EL (cell line): ENCODE data around the gene SP1.
A peak's percentile ranks its signal among the peaks of the same experiment; 100 is the strongest.
"Not testable (repeated sequence)": the region's sequence is repeated elsewhere in the genome, so short reads cannot be mapped to it uniquely, and the experiment has no call there.

Source experiments
- DNase-seq: peaks from one replicate; pipeline ENCODE4 v3.0.0-alpha.2; 2016

Gene SP1

DNA sequence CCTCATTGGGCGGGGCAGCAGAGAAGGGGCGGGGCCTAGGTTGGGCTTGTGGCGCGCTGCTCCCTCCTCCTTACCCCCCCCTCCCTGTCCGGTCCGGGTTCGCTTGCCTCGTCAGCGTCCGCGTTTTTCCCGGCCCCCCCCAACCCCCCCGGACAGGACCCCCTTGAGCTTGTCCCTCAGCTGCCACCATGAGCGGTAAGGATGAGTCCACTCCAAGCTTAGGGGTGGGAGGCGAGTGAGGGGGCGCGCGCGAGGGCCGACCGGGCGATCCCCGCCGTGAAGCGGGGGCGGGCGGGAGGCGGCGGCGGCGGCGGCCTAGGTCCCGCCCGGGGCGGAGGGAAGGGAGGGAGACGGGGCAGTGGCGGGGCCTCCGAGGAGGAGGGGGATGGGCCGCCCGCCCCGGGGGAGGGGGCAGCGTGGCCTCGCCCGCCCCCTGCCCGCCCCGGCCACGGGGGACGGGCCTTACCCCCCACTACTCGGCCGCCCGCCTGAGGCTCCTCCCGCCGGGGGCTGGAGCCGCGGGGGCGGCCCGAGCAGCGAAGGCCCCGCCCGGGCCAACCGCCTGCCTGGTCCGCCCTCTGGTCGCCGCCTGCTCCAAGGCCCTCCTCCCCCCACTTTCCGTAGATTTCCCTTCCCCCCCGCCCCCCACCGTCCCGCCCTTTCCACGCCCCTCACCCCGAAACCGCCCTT, at the start of gene SP1:
Gene SP1, plus strand, starts transcription at position 73 of the 690 bp plus-strand sequence. Its CDS starts 116 bp downstream, at position 189.
- peak; percentile 94 for DNase-seq

DNA sequence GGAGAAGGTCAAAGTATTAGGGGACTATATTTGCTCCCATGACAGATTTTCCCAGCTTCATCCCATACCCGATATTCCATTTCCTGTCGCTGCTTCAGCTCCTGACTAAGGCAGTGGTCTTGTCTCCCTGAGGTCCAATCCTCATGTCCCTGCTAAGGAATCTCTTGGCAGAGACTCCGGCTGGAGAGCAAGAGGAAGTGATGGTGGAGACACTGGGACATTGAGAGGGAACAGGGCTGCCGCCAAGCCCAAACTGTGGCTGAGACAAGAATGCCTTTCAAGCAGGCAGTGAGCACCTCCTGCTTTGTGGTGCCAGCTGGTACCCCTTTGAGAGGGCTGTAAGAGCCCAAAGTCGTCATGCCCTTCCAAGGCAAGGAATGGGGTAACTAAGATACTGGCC, 49.3 kb upstream of the SP1 start:
- no peak for DNase-seq

DNA sequence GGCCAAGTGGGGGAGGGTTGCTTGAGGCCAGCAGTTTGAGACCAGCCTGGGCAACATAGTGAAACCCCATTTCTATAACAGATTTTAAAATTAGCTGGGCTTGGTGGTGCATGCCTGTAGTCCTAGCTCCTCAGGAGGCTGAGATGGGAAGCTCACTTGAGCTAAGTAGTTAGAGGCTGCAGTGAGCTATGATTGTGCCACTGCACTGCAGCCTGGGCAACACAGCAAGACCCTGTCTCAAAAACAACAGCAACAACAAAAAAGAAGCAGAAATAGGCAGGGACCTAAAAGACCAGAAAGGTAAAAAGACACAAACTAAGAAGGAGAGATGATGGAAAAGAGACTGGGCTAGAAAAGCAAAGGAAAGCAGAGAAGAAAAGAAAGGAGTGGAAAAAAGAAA, 47.6 kb upstream of the SP1 start:
- not testable (repeated sequence) for DNase-seq

DNA sequence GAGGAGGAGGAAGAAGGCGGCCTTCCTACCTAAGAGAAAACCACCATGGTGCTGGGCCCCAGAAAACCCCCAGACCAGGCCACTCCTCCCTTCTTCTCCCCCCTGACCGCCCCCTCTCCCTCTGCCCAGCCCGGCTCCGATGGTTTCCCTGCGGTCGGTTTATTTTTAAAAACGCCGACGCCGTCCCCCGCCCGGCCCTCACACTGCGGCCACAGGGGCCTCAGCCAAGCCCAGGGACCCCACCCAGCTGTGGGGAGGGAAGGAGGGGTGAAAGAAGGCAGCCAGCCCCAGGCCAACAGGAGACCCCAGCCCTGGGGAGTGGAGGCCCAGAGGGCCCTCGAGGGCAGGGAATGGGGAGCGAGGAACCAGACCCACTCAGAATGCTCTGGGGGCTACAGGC, 47.2 kb upstream of the SP1 start:
- no peak for DNase-seq

DNA sequence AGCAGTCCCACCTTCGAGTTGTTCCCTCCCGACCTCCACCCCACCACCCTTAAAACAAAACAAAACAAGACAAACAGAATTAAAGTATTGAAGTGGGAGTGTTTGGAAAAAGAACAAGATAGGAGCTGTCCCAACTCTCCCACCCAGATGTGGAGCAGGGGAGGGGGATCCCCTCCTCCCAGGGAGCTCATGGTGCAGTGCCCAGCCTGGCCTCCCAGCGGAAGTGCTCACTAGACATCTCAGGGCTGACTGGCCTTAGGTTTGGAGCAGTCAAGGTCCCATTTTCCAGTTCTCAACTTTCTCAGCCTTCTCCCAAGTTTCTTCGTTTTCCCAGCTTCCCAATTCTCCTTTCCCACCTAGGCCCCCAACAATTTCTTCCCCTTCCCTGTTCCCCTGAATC, 46.7 kb upstream of the SP1 start:
- DNase-seq: no peak

DNA sequence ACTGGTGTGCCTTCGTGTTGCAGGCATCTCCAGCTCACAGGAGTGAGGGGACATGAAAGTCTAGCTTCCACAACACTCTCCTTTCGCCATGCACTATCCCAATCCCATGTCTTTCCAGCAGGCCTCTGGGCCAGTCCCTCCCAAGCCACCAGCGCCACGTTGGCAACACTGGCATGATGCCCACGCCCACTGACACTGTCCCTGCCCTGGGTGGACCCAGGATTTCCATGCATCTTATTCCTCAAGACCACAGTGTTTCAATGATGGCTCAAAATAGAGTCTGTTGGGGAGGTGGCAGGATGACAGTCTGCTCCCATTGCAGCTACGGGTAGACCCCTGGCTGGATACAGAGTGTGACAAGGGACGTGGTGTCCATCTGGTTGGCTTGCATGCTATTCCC, 46.1 kb upstream of the SP1 start:
- no peak for DNase-seq

DNA sequence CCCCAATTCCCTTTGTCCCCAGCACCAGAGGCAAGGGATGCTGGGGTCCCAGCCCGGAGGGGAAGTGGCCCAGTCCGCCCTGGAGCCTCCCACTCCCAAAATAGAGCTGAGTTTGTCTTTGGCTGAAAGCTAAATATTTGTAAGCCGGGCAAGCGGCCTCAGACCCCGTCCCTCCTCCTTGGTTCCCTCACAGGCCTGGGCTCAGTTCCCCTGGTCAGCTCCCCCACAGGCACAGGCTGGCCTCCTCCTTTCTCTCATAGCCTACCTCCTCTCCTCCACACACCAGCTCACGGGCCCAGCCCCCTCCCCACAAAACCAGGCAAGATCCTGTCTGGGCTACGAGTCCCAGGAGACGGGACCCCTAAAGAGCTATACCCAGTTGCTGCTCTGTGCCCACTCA, 45.2 kb upstream of the SP1 start:
- DNase-seq: no peak

DNA sequence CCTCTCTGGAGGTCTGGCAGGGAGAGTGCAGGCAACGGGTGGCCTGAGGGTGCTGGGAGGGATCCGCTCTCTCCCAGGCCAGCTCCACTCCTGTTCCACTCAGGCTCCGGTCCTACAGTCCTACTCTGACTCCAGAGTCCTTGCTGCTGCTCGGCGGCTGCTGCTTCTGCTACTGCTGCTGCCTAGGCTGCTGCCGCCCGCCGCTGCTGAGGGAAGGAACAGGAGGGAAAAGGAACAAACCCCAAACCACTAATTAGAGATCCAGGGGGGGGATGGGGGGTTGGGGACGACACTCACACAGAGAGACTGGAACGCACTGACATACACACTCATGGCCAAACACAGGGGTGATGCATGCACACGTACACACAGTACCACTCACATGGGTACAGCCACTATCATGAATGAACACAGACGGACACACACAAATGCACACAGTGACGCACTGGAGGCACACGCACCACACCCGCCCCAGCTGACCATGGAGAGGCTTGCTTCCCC, 43.7 kb upstream of the SP1 start, which contains the start of gene SP7:
Gene SP7, minus strand, starts transcription at position 174 of the 501 bp plus-strand sequence. CDS start 708 bp downstream, outside the sequence.
- no peak for DNase-seq

DNA sequence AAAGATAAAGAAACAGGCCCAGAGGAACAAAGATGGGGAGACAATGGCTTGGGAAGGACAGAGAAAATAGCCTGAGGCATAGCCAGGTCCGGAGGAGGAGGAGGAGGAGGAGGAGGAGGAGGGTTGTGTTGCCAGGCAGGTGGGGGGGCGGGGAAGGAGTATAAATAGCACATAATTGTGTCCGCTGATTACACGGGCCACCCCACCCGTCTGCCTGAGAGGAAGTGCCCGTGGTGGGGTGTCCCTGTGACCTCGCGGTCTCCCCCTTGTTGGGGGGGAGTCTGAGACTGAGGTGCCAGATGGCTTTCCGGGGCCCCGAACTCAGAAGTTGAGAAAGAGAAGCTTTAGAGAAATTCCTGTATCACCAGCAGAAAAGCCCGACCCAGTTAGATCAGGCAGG, 42.0 kb upstream of the SP1 start:
- DNase-seq: no peak

DNA sequence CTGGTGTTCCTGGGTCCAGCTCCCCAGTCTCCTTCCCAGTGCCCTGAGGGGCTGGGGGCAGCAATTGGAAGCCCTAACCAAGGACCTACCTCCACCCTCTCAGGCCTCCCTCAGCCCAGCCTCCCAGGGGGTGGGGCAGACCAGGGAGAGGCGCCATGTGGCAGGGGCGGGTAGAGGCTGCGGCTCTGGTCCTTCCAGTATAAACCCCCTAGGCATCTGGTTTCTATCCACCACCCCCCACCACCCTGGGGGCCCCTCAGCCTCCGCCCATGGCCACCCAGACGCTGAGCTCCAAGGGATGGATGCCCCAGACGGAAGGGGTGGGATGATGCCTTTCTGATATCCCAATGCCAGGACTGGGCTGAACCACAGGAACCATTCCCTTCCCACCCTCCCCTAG, 41.1 kb upstream of the SP1 start:
- no peak for DNase-seq

DNA sequence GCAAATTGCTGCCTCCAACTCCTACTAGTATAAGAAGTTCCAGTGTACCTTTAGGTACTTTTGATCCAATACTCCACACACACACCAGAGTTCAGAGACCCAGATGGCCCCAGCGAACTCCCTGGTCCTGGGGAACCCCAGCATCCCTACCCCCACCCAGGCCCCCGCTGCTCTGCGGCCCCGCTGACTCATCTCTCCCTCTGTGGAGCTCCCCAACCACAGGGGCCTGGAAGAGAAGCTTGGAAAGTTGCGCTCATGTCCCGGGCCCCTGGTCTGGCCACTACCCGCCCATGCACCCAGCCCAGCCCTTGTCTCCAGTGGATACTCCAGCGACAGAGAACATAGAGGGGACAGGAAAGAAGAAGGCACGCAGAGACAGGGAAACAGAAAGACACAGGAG, 39.6 kb upstream of the SP1 start:
- no peak for DNase-seq

DNA sequence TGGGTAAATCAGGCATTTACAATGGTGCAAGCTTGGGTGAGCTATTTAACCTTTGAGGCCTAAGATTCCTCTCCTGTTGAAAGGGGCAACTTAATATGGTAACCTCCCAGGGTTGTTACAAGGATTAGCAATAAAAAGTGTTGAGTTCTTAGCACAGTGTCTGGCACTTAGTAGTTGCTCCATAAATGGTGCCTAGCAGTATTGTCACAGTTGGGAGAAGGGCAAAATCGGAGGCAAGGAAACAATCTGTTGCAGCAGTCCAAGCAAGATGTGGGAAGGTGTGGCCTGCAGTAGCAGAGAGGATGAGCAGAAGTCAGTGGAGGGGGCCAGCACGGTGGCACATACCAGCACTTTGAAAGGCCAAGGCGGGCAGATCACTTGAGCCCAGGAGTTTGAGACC, 36.5 kb upstream of the SP1 start:
- DNase-seq: no peak

DNA sequence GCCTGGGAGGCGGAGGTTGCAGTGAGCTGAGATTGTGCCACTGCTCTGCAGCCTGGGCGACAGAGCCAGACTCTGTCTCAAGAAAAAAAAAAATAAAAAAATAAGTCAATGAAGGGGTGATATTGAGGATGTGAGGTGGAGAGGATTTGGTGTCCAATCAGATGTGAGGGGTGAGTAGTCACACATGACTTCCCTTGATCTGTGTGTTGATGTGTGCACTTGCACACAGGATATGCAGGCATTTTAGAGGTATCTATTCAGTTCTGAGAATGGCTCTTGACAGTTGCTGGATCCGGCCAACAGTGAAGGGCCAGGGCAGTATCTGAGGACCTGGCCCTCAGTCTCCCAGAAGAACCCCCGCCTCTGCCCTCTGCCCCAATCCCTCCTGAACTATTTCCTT, 36.0 kb upstream of the SP1 start:
- DNase-seq: no peak

DNA sequence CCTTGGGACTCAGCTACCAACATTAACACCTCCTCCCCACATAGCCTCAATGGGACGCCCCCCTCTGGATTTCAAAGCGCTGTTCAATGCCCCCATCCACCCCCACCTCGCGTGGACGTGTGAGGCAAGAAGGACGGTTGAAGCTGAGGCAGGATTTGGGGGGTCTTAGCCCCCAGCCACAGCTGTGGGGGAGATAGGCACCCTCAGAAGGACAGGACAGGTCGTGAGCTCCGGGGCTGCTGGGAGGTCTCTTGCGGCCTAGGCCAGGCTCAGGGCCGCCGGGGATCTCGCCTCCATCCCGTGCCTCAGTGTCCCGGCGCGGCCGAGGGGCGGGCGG, 35.5 kb upstream of the SP1 start:
- no peak for DNase-seq

DNA sequence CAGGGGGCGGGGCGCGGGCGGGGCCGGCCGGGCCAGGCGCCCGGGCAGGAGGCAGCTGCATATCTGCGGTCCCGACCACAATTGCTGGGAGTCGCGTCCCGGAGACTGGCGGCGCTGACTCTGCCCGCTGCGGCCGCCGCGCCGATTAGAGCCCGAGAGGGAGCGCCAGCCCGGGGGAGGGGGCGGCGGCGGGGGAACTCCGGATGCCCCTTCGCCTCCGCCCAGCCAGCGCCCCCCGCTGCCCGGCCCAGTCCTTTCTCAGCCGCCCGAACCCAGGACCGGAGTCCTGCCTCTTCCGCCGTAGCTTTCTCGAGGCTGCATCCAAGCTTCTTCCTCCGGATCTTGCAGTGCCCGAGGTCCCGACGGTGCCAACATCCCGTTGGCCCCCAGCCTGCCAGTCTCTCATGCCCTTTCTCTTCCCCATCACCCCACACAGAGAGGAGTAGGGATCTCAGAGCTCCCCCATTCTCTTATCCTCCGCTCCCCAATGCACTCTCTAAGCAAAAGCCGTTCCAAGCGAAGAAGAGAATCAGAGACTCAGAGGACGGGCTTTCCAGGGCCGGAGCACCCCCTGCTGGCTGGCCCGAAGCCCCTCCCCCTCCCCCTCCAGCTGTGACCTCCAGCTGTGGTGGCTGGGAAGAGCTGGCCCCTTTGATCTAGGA, 35.0 kb upstream of the SP1 start:
- DNase-seq: peak; percentile 73

DNA sequence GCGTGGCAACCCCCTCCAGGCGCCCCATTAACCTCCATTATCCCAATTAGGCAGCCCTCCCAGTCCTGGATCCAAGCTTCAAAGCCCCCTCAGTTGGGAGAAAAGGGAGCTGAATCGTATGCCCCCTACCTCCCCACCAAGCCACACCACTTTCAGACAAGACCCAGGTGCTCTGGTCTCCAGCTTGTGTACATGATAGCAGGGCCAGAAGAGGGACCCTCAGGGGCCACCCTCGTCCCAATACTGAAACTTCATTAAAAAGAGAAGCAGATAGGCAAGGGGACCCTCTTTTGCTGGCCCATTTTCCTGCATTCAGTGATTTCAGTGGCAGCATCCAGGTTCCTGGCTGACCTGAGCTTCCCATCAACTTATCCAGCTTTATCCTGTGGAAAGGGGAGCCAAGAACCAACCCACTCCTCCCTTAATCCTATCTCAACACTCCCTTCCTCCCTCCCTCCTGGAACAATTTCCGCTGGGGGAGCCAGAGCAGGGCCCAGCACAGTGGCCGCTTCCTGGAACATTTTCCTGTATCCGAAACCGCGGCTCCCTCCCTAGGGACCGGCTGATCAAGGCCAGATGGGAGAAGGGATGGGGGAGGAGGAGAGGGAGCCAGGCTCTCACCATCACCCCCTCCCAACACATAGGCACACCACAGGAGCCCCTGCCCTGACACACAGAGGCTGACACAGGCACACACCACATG, 34.3 kb upstream of the SP1 start:
- DNase-seq: peak; percentile 36

DNA sequence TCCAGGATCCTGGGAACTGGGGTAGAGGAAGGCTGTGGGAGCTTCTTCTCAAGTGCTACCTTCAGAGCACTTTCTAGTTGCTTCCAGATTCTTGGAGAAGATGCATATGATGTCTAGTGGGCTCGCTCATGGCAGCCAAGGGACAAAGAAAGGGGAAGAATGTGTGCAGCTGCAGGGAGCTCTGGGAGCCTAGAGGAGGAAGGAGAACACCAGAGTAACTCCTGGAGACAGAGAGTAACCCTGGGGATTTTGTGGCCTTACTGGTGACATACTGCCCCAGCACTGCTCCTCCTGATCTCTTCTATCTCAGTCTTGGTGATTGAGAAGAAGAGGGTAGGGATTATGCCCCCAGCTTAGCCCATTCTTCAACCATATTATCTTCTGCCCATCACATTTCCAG, 33.5 kb upstream of the SP1 start:
- no peak for DNase-seq

DNA sequence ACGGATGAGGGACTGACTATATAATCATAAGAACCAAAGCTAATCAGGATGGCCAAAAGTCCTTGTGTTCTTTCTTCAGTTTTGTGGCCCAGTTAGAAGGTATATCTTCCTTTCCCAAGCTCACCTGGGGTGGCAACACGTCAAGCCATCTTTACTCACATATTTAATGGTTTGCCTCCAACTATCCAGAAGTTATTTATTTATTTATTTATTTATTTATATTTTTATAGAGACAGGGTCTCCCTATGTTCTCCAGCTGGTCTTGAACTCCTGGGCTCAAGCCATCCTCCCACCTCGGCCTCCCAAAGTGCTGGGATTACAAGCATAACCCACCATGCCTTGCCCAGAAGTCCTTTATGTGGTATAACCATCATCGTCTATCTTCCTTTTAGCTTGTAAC, 32.1 kb upstream of the SP1 start:
- no peak for DNase-seq

DNA sequence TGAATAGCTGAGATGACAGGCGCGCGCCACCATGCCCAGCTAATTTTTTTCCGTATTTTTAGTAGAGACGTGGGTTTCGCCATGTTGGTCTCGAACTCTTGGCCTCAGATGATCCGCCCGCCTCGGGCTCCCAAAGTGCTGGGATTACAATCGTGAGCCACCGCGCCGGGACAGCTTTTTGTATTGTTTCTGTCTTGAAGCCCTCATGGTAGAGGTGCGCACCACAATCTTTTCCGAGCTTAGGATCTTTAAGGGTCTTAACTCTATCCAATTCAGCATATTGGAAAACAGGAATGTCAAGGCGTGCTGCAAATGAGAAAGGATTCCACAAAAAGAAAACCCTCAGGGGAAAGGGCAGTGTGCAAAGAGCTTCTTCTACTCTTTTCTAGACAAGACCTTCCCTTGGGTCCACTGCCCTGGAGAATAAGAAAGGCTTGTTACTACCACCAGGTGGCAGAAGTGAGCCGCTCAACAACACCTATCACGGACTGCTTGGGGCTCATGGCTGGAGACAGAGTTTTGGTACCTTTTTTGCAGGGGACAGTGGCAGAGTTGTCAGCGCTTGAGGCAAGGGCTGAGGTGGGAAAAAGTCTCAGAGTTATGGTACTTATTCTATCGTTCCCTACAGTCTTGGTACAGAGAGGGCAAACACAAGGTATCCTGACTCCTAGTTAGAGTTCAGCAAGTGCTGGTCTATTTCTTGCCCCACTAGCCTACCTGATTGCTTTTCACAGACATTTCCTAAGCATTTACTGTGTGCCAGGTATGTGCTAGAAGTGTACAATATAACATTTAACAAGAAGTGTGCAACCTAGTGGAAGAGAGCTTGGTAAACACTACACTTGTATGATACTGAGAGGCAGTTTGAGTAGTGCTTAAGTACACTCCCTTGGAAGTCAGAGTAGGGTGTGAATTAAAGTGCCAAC, 27.4 kb upstream of the SP1 start:
- DNase-seq: peak; percentile 83

DNA sequence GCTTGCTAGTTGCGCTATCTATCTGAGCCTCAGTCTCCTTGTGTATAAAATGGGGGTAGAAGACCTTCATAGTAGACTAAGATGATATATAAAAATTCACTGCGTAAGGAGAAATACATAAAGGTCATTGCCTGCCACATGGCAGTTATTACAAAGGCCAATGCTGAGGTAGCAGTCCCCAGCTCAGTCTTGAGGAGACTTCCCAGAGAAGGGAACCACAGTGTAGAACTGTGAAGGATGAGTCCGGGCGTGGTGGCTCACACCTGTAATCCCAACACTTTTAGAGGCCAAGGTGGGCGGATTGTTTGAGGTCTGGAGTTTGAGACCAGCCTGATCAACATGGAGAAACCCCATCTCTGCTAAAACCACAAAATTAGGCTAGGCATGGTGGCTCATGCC, 26.7 kb upstream of the SP1 start:
- DNase-seq: no peak

DNA sequence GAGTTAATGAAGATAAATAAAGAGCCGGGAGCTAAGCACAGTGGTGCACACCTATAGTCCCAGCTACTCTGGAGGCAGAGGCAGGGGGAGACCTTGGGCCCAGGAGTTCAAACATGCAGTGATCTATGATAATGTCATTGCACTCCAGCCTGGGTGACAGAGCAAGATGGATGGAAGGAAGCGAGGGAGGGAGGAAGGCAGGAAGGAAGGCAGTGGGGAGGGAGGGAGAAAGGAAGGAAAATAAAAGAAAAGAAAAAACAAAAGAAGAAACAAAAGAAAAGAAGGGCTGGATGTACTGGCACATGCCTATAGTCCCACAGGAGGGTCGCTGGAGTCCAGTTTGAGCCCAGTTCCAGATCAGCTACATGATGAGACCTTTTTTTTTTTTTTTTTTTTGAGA, 24.9 kb upstream of the SP1 start:
- no peak for DNase-seq

DNA sequence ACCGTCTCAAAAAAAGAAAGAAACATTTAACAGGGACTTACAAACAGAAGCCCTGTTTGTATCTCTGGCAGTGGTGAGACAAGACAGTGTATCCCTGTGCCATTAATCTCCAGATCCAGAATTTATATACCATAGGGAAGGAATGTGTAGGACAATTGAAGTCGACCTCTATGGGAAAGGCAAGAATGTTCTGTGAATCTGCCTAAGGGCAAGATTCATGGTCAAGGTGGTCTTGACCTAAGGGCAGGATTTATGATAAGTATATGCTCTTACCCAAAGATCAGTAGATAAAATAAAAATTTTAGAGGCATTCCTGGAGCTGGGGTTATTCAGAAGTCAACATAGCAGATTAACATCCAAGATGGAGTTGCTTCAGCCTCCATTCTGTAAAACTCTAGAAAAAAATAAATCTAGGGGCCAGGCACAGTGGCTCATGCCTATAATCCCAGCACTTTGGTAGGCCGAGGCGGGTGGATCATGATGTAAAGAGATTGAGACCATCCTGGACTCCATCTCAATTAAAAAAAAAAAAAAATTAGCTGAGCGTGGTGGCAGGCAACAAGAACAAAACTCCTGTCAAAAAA, 21.0 kb upstream of the SP1 start:
- DNase-seq: no peak

DNA sequence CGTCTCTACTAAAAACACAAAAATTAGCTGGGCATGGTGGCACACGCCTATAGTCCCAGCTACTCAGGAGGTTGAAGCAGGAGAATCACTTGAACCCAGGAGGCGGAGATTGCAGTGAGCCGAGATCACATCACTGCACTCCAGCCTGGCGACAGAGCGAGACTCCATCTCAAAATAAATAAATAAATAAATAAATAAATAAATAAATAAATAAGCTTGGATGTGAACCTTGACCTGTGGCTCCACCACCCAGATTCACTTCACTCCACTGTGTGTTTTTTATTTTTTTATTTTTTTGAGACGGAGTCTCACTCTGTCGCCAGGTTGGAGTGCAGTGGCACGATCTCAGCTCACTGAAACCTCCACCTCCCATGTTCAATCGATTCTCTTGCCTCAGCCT, 18.3 kb upstream of the SP1 start:
- DNase-seq: not testable (repeated sequence)
